Astrocyte of the cerebellum (primary cell): ENCODE measurements around the gene NMBR.
"Not testable (repeated sequence)": the region's sequence is repeated elsewhere in the genome, so short reads cannot be mapped to it uniquely, and the experiment has no call there.

ENCODE experiments used
- DNase-seq: peaks from one replicate; pipeline ENCODE4 v3.0.0-alpha.2; 2011; ENCODE audit warnings: low read depth
- H3K4me3 ChIP-seq: 2 replicates; pipeline ENCODE4 v1.5.1; 2011; ENCODE audit warnings: mild to moderate bottlenecking, low read depth, low read length, moderate library complexity
- CTCF ChIP-seq: IDR thresholded peaks from 2 replicates; pipeline ENCODE4 v1.5.1; 2012; ENCODE audit warnings: low read length, low read depth, moderate library complexity, mild to moderate bottlenecking; ENCODE audit errors: missing control alignments
- in situ Hi-C: cut with HindIII; loops from 2 replicates; pipeline ENCODE4 v1.10.0; 2017; ENCODE audit warnings: low sequenced_read_pairs

Gene NMBR

GRCh38 chr6:142074516-142074915 is 72.4 kb downstream of the NMBR start:
- no peak overlapping the region for H3K4me3 ChIP-seq
- no peak for DNase-seq
- in situ Hi-C loops = no loop called here
- no peak for TF ChIP-seq CTCF

GRCh38 chr6:142071981-142072380 is 74.9 kb downstream of the NMBR start:
- in situ Hi-C loops = no loop called here
- H3K4me3 ChIP-seq = no peak overlapping the region
- TF ChIP-seq CTCF = no peak
- DNase-seq = no peak

- no peak overlapping the region for H3K4me3 ChIP-seq
- DNase-seq = no peak
- no peak for TF ChIP-seq CTCF
- in situ Hi-C loops = no loop called here
These were observed 78.5 kb downstream of the NMBR start for GRCh38 chr6:142068416-142068815.

GRCh38 chr6:142062861-142063260 is 84.1 kb downstream of the NMBR start:
- DNase-seq, in situ Hi-C loops, H3K4me3 ChIP-seq: not testable (repeated sequence)

GRCh38 chr6:142058551-142059290 is 88.2 kb downstream of the NMBR start:
- TF ChIP-seq CTCF = no peak
- in situ Hi-C loops = no loop called here
- no peak for DNase-seq
- H3K4me3 ChIP-seq = no peak overlapping the region

- TF ChIP-seq CTCF = no peak
- in situ Hi-C loops = no loop called here
- no peak for DNase-seq
- no peak overlapping the region for H3K4me3 ChIP-seq
These were observed 91.7 kb downstream of the NMBR start for GRCh38 chr6:142055219-142055618.

GRCh38 chr6:142051404-142051803 is 95.5 kb downstream of the NMBR start:
- in situ Hi-C loops = no loop called here
- H3K4me3 ChIP-seq = no peak overlapping the region
- no peak for TF ChIP-seq CTCF
- no peak for DNase-seq
